ENCODE results near the gene ISOC1. TPM values are rescaled to one million over a fixed set of nuclear protein-coding genes. Genes with fewer than 3 reads are reported as not detected.

Gene ISOC1
- total RNA-seq, result 10 to 100 TPM; 13.6 to 14.7 TPM

DNA sequence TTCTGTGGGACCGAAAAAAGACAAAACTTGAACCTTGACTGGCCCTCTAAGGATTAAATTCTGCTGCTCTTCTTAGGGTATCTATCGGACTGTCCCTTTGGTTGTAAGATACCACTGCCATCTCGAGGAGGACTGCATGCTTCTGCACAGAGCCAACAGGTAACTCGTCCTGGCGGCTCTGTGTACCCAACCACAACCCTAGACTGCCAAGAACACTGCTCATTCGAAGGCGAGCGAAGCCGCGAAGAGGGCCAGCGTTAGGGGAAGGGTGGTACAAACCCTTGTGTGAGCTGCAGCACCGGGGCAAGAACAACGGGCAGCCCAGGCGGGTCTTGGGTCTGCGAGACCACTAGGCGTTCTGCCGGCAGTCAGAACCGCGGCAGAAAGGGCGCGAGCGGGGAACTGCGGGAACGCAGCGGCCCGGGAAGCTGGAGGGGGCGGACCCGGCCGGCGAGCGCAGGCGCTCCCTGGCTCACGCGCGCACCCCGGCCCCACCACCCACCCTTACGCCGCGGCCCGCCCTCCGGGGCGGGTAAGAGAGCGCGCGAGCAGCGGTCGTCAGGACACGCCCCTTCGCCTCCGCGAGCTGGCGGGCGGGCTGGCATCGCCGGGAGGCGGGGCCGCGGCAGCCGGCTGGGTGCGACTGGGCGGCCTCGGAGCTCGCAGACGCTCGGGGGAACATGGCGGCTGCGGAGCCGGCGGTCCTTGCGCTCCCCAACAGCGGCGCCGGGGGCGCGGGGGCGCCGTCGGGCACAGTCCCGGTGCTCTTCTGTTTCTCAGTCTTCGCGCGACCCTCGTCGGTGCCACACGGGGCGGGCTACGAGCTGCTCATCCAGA, at the start of gene ISOC1:
TSS of gene ISOC1 (plus strand) at position 663 of the 837 bp plus-strand sequence. CDS start at position 681, 18 bp downstream.

Small RNA genes lying within 50 kb of the gene (microRNA-seq; reads per million reads assigned to microRNA genes)
- not detected for gene MIR4633 (ENCODE audit: borderline microRNAs expressed, borderline replicate concordance)

Other genes starting within 250 kb of the ISOC1 start
- not detected for gene SLC27A6, start 129.3 kb upstream of the ISOC1 start, total RNA-seq